HepG2 (cell line): ENCODE measurements around the gene C1orf115.

Experiments
- BRCA1 ChIP-seq: sonication (generic); formaldehyde crosslinking; IDR thresholded peaks from 2 replicates; pipeline ENCODE4 v1.4.0; 2020; ENCODE audit warnings: missing genetic modification reagents
- NR2C2 ChIP-seq: sonication (generic); formaldehyde crosslinking; IDR thresholded peaks from 2 replicates; pipeline ENCODE4 v1.4.0; 2020; ENCODE audit warnings: missing genetic modification reagents, mild to moderate bottlenecking, moderate library complexity, borderline replicate concordance
- POLR2AphosphoS2 ChIP-seq: IDR thresholded peaks from 2 replicates; pipeline ENCODE4 v1.6.1; 2011; ENCODE audit warnings: low read depth, low read length, improper control_type of control experiment
- SIN3A ChIP-seq: IDR thresholded peaks from 2 replicates; pipeline ENCODE4 v1.6.1; 2011; ENCODE audit warnings: low read depth, mild to moderate bottlenecking, control low read depth, low read length, borderline replicate concordance
- SP1 ChIP-seq, 2 experiments: fragments of 450-650 bp in 1 of 2; sonication (generic) in 1 of 2; formaldehyde crosslinking in 1 of 2; IDR thresholded peaks; 2 replicates each; pipeline versions ENCODE4 v1.4.0 to v1.6.1; 2016 to 2020; ENCODE audit warnings: missing genetic modification reagents in 1 of 2
- ZNF264 ChIP-seq: sonication (generic); formaldehyde crosslinking; IDR thresholded peaks from 2 replicates; pipeline ENCODE4 v1.4.0; 2020; ENCODE audit warnings: missing genetic modification reagents
- ZNF274 ChIP-seq: sonication (generic); formaldehyde crosslinking; IDR thresholded peaks from 2 replicates; pipeline ENCODE4 v1.5.1; 2020; ENCODE audit warnings: mild to moderate bottlenecking, missing genetic modification reagents
- ZNF382 ChIP-seq: sonication (generic); formaldehyde crosslinking; IDR thresholded peaks from 2 replicates; pipeline ENCODE4 v1.5.0; 2020; ENCODE audit warnings: missing genetic modification reagents, mild to moderate bottlenecking, borderline replicate concordance
- ZNF501 ChIP-seq: sonication (generic); formaldehyde crosslinking; IDR thresholded peaks from 2 replicates; pipeline ENCODE4 v1.5.1; 2020; ENCODE audit warnings: mild to moderate bottlenecking, moderate library complexity, missing genetic modification reagents
- ZNF737 ChIP-seq: sonication (generic); formaldehyde crosslinking; IDR thresholded peaks from 2 replicates; pipeline ENCODE4 v1.5.0; 2020; ENCODE audit warnings: missing genetic modification reagents, mild to moderate bottlenecking, borderline replicate concordance
- ZSCAN9 ChIP-seq: IDR thresholded peaks from 2 replicates; pipeline ENCODE4 v1.6.1; 2016; ENCODE audit warnings: borderline replicate concordance
- TF ChIP-seq, protein P1 (sequence below): sonication (generic); formaldehyde crosslinking; IDR thresholded peaks from 2 replicates; pipeline ENCODE4 v1.5.0; 2020; ENCODE audit warnings: mild to moderate bottlenecking, missing genetic modification reagents, moderate library complexity
- TF ChIP-seq, protein P2 (sequence below): IDR thresholded peaks from 2 replicates; pipeline ENCODE4 v1.6.1; 2016
- TF ChIP-seq, protein P3 (sequence below): sonication (generic); formaldehyde crosslinking; IDR thresholded peaks from 2 replicates; pipeline ENCODE4 v1.4.0; 2020; ENCODE audit warnings: missing genetic modification reagents

DNA sequence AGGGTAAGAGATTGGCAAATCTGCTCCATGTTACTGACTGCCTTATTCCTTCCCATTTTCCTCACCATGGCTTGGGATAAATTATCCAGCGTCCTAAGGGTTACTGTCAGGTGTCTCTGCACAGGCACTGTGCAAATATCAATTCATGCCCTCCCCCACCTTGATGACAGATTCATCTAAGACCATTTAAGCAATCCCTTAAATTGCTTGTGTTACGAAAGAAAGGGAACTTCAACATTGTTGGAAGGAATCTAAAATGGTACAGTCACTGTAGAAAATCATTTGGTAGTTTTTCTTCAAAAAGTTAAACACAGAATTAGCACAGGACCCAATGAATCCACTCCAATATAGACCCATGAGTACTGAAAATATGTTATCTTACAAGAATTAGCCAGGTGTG lies 40.3 kb downstream of the C1orf115 start:
- TF ChIP-seq ZNF382 (CRISPR knock-in tag) (no peak), ZNF501 (CRISPR knock-in tag) (no peak), BRCA1 (no peak), SIN3A (no peak), ZSCAN9 (no peak), ZNF264 (CRISPR knock-in tag) (no peak), ZNF737 (CRISPR knock-in tag) (no peak), SP1 (IDR thresholded peaks at IDR 0.05) (no peak), SP1 (CRISPR knock-in tag; IDR thresholded peaks at IDR 0.05) (no peak), ZNF274 (CRISPR knock-in tag) (no peak), POLR2AphosphoS2 (no peak), NR2C2 (CRISPR knock-in tag) (no peak)
- TF ChIP-seq, protein P1, sequence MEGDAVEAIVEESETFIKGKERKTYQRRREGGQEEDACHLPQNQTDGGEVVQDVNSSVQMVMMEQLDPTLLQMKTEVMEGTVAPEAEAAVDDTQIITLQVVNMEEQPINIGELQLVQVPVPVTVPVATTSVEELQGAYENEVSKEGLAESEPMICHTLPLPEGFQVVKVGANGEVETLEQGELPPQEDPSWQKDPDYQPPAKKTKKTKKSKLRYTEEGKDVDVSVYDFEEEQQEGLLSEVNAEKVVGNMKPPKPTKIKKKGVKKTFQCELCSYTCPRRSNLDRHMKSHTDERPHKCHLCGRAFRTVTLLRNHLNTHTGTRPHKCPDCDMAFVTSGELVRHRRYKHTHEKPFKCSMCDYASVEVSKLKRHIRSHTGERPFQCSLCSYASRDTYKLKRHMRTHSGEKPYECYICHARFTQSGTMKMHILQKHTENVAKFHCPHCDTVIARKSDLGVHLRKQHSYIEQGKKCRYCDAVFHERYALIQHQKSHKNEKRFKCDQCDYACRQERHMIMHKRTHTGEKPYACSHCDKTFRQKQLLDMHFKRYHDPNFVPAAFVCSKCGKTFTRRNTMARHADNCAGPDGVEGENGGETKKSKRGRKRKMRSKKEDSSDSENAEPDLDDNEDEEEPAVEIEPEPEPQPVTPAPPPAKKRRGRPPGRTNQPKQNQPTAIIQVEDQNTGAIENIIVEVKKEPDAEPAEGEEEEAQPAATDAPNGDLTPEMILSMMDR (CRISPR knock-in tag), result no peak
- TF ChIP-seq, protein P2, sequence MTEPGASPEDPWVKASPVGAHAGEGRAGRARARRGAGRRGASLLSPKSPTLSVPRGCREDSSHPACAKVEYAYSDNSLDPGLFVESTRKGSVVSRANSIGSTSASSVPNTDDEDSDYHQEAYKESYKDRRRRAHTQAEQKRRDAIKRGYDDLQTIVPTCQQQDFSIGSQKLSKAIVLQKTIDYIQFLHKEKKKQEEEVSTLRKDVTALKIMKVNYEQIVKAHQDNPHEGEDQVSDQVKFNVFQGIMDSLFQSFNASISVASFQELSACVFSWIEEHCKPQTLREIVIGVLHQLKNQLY (CRISPR knock-in tag), result no peak
- TF ChIP-seq, protein P3, sequence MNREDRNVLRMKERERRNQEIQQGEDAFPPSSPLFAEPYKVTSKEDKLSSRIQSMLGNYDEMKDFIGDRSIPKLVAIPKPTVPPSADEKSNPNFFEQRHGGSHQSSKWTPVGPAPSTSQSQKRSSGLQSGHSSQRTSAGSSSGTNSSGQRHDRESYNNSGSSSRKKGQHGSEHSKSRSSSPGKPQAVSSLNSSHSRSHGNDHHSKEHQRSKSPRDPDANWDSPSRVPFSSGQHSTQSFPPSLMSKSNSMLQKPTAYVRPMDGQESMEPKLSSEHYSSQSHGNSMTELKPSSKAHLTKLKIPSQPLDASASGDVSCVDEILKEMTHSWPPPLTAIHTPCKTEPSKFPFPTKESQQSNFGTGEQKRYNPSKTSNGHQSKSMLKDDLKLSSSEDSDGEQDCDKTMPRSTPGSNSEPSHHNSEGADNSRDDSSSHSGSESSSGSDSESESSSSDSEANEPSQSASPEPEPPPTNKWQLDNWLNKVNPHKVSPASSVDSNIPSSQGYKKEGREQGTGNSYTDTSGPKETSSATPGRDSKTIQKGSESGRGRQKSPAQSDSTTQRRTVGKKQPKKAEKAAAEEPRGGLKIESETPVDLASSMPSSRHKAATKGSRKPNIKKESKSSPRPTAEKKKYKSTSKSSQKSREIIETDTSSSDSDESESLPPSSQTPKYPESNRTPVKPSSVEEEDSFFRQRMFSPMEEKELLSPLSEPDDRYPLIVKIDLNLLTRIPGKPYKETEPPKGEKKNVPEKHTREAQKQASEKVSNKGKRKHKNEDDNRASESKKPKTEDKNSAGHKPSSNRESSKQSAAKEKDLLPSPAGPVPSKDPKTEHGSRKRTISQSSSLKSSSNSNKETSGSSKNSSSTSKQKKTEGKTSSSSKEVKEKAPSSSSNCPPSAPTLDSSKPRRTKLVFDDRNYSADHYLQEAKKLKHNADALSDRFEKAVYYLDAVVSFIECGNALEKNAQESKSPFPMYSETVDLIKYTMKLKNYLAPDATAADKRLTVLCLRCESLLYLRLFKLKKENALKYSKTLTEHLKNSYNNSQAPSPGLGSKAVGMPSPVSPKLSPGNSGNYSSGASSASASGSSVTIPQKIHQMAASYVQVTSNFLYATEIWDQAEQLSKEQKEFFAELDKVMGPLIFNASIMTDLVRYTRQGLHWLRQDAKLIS (CRISPR knock-in tag), result no peak
